CD4-positive, alpha-beta T cell treated with Interleukin-6 at 100 ng/mL for 8 hours (primary cell): Measurements from ENCODE around the gene TANC1.

Experiments used
- DNase-seq: peaks from one replicate; pipeline ENCODE4 v3.0.0-alpha.2; 2020; ENCODE audit warnings: mixed read lengths, low spot score

Gene TANC1

GRCh38 chr2:159118115-159118858 is 149.8 kb downstream of the TANC1 start:
- peak; percentile 69 for DNase-seq

DNA sequence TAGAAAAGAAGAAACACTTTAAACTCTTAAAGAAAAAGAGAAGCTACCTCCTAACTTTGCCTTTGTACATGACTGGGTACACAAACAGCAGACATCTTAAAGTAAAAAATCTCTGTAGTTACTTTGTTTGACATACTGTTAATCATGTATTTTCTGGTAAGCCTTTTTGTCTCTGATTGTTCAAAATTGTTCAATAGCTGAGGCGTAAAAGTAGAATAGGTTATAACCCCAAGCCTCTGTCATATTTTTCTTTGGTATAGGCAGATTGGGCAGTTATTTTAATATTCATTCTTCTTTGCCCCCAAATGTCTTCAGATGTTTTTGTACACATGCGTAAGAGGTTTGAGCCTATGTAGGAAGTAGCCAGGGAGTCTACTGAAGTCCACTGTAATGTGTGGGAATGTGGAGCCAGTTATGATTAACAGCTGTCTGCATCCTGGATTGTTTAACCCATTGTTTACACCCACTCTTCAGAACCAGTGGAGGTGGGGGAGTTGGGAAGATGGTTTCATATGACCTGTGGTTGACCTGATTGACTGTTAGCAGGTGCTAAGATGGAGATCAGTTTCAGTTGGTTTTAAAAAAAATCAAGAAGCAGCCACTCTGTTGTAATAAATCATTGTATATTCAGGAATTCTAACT is 150.5 kb downstream of the TANC1 start:
- DNase-seq, result no peak

DNA sequence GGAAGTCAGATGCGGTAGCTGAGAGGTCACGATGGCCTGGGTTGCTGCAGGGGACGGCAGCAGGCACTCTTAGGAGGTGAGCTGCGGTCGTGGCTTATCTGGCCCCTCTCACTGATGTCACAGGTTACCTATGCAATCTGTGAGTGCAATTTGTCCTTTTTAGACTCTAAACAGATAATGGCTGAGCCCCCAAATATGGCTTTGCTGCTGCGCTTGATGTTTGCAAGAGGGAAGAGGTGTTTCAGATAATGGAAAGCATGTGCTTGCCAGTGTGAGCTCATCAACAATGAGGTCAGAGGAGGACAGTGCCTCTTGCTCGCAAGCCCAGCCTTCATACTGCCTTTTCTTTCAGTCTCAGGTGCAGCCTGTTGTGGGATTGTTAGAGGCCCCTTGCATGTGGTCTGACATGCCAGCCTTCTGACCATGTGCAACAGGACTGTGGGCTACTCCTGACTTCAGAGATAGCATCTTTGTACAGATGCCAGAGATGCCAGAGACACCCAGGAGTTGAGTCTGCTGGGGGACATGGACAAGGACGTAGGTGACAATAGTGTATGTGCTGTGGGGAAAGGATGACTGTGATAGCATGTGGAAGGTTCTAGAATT is 151.3 kb downstream of the TANC1 start:
- no peak for DNase-seq

GRCh38 chr2:159123786-159124185 is 155.3 kb downstream of the TANC1 start:
- no peak for DNase-seq

GRCh38 chr2:159124441-159124911 is 156.0 kb downstream of the TANC1 start:
- peak; percentile 13 for DNase-seq

DNA sequence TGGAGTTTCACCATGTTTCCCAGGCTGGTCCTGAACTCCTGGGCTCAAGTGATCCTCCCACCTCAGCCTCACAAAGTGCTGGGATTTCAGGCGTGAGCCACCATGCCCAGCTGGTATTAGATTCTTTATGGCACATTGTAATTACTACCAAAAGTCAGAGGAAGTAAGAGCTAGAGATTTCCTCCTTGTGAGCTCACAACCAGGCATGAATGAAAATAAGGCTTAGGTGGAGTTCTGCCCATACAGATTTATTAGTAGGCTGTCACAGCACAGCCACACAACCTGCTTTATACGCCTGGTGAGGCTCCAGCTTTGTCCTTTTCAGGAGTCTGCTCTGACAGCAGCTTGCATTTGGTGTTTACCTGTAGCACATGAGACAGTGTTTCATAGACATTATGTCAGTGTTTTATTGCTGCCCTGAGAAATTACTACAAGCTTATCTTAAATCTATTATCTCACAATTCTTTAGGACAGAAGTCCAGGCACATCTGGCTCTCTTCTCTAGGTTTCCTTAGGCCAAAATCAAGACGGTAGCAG is 156.6 kb downstream of the TANC1 start:
- DNase-seq, result no peak

DNA sequence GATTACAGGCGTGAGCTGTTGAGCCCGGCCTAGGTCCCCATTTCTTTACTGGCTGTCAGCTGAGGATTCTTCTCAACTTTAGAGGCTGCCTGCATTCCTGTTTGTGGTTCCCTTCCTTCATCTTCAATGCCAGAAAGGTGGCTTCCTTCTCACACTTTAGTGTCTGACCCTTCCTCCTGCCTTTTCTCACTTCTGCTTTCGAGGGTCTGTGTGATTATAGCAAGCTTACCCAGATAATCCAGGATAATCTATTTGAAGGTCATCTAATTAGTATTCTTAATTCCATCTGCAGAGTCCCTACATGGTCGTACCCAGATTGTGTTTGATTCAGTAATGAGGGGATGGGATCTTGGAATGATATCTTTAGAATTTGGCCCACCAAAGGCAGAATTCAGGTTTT is 157.4 kb downstream of the TANC1 start:
- no peak for DNase-seq

GRCh38 chr2:159126432-159127022 is 158.1 kb downstream of the TANC1 start:
- no peak for DNase-seq

- DNase-seq, result no peak
Observed at GRCh38 chr2:159128191-159128590, 159.8 kb downstream of the TANC1 start.

- DNase-seq, result no peak
Observed at GRCh38 chr2:159129269-159129668, 160.8 kb downstream of the TANC1 start.

DNA sequence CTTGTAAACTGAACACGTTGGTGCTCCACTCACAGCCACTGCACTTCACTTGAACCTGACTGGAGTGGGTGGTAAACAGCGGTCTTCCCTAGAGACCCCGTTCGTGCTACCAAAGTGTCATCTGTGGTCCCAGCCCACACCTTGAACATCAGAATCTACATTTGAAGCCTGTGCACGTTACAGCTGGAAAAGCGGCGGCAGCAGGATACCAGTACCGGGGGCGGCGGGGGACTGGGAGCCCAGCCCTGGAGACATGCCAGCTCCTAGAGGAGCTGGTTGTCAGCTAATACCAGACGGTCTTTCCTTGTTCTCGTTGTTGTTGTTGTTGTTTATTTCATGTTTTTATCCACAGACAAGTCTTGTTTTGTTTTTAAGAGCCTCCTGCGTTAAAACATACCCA is 161.4 kb downstream of the TANC1 start:
- no peak for DNase-seq

DNA sequence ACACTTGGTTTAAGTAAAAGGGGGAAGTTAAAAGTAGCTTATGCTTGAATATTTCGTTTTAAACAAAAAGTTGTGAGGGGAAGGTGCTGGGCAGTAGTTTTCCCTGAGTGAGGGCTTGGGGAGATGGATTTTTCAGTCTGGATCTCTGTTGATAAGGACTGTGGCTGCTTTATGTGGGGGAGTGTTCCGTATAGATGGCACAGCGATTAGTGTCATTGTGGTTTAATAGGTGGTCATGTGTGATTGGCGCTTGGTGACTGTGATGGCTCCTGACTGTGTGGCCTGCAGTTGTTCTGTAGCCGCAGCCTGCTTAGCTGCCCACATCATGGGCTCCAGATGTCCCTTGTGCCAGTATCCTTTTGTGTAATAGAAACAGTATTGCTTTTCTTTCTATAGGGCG is 161.9 kb downstream of the TANC1 start:
- DNase-seq, result no peak

- no peak for DNase-seq
Observed at GRCh38 chr2:159131267-159131913, 162.9 kb downstream of the TANC1 start.

- DNase-seq, result no peak
Observed at GRCh38 chr2:159131914-159132281, 163.5 kb downstream of the TANC1 start.

GRCh38 chr2:159133797-159134196 is 165.4 kb downstream of the TANC1 start:
- DNase-seq, result no peak

DNA sequence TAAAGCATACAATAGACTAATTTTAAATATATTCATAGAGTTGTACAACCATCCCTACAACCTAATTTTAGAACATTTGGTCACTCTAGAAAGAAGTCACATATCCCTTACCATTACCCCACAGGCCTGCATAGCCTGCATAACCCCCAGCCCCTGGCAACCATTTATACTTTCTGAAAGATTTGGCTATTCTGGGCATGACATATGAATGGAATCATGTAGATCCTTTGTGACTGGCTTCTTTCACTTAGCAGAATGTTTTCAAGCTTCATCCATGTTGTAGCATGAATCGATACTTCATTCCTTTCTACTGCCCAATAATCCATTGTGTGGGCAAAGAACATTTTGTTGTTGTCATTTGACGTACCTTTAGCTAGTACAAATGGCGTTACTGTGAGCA is 166.5 kb downstream of the TANC1 start:
- DNase-seq, result no peak

GRCh38 chr2:159136391-159136790 is 168.0 kb downstream of the TANC1 start:
- no peak for DNase-seq

DNA sequence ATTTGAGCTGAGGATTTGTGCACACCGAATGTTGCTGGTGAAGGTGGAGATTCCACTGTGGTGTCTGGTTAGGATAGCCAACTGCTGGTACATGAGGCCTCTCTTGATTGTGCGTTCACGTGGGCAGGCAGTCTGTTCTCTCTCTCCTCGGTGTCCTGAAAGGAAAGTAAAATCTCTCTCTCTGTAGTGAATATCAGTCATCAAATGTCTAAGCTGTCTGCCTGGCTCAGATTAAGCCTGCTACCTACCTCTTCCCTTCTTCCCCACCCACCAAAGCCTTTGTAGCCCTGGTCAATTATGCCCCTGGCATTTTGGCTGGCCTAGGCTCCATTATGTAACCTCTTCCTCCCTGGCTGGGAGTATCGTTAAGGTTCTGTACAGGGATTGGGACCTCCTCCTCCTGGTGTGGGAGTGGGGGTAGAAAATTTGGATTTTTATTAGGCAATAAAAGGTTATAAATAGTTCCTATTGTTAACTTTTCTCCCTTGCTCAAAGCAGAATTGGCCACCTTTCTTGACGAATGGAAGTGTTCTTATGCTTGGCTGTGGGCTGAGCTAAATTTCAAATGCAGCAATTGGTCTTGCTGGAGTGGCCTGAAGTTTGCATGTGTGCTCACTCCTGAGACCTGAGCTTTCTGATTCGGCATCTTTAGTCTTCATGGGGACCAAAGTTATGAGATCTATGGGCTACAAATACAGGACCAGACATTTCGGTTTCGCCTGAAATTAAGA is 169.2 kb downstream of the TANC1 start:
- DNase-seq, result no peak

DNA sequence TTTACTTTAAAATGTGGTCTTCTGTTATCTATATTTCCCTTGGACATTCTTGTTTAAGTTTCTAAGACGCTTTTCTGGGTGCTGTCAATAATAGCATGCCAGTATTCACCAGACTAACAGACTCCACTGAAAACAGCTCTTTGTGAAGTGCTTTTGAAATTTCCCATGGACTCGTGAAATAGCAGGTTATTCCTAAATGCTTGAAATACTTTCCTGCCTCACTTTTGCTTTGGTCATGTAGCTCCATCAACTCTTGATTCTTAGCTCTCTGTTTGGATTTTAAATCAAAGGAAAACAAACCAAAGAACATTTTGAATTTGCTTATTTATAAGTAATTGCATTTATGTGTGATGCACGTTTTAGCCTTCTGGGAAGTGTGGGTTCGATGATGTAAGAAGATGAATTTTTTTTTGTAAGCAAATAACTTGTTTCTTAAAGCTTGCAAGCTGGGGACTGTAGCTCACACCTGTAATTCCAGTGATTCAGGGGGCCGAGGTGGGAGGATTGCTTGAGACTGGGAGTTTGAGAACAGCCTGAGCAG is 170.3 kb downstream of the TANC1 start:
- no peak for DNase-seq

DNA sequence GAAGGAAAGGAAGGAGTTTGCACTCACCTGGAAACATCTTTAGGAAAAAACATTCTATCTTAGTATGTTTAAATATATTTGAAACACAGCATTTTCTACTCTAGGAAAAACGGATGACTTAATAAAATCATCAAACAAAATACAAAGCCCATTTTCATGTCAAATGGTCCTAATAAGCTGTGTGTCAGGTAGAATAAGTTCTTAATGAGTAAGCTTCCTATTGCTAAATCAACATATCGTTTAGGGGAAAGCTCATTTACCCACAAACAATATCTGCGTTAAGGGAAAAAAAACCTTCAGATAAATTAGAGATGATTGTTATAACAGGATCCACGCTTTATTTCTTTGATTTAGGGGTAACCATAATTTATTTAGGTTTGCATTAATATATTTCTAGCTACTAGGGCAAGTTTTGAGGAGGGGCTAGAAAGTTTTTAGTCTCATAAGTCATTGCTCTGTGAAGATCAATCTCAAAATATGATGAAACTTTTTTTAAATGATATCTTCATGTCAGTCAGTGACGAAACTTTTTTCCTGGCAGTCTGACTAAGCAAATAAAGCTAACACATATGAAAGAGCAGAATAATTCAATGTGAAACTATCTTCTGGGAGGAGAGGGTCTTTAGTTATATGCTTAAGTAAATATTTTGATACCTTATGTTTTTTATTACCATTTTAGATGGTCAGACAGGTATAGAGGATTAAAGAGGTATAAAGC is 170.9 kb downstream of the TANC1 start:
- DNase-seq, result no peak
